Cortex of kidney (tissue), 1 donor: ENCODE results near the gene PCIF1.
"Not testable (repeated sequence)": the region's sequence is repeated elsewhere in the genome, so short reads cannot be mapped to it uniquely, and the experiment has no call there.

Experiments used
- DNase-seq: peaks from one replicate; lab custom pipeline; 2025; lab: John Stamatoyannopoulos, UW

Gene PCIF1

DNA sequence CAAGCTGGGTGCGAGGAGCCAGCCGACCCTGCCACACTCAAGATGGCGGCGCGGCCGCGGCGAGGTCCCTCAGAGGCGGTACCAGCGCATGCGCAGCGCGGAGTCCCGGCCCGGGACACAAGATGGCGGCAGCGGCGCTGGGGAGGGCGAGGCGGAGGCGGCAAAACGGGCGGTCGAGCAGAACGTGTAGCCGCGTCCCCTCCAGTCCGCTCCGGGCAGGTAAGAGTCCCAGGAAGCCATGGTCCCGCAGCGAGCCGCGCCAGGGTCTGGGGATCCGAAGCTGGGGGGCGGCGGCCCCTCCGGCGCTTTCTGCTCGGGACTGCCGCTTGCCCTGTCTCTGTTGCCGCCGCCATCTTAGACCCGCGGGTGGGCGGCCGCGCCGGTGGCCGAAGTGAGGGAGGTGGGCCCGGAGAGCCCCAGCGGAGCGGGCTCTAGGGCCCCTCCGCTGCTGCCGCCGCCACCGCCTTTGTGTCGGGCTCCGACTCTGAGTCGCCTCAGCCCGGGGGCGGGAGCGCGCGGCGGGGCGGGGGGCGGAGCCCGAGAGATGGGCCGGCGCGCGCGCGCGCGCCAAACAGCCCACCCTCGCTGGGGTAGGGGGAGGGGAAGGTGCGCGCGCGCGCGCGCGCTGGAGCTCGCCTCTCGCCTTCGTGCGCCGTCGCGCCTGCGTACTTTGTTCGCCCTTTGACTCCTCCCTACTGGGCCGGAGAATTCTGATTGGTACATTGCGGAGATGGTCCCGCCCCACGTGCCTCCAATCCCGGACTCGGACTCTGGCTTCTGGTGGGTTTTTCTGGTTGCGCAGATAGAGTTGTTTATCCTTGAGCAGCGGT, at the start of gene PCIF1:
TSS of gene PCIF1 (plus strand) at position 98 of the 830 bp plus-strand sequence. CDS start 4,317 bp downstream, outside the sequence.
- peak; percentile 91 for DNase-seq

DNA sequence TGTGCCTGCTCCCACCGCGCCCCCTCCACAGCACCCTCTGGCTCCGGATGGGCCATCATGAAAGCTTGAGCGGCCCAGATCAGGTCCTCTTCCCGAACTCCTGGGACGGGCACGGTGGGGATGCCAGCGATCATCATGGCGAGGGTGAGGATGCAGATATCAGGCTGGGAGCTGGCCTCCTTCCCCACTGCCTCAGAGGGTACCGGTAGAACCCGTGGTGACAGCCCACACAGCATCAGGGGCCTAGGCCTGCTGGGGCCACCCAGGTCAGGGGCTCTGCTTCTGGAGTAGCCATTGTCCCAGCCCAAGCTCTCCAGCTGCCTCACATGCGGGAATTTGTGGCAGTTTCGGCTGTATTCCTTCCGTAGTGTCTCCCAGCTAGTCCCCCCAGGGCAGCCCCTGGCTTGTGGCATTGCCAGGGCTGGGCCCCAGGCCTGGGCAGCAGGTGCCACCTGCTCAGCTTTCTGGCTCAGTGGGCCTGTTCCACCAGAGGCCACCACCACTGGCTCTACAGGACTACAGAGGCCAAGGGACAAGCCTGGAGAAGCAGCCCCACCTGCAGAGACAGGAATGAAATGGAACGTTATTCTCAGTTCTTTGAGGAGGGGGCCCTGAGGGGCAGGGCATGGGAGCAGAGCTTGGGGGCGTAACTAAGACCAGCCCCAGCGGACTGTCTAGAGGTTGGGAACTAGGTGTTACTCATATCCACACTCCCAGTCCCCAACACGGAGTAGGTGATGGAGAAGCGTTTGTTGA, 47.7 kb upstream of the PCIF1 start:
- no peak for DNase-seq

DNA sequence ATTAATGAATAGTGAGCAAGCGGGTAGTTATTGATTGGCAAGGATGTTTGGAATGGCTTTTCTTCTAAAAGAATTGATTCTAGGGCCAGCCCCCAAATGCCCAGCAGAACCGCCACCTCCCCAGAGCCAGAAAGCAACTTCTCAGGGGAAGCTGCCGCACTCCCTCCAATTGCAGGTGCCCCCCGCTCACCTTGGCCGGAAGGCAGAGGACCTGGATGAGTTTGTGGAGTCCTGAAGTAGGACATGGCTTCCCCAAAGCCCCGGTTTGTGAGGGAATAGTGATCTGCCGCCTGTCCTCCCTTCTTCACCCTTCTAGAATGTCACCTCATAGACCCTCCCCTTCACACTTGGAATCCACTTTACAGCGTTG, 47.2 kb upstream of the PCIF1 start, which contains the start of gene SPATA25:
TSS of gene SPATA25 (minus strand) at position 277 of the 370 bp plus-strand sequence. CDS start at position 245, 32 bp downstream.
- DNase-seq: no peak

DNA sequence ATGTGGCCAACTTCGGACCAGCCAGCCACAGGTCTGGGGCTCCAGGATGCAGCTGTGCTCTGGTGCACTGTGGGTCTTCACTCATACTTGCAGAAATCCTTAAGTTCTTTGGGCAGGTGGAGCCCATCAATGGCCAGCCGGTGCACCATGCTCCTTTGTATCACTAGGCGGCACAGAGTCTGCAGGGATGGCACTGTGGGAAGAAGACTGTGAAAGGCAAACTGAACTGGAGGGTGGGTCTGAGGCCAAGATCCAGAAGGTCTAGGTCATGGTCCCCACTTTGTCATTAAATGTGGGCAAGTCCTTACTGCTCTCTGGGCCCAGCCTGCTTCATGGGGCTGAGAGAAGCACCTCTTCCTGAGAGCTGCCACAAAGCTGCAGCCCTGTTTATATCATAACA, 45.8 kb upstream of the PCIF1 start:
- no peak for DNase-seq

DNA sequence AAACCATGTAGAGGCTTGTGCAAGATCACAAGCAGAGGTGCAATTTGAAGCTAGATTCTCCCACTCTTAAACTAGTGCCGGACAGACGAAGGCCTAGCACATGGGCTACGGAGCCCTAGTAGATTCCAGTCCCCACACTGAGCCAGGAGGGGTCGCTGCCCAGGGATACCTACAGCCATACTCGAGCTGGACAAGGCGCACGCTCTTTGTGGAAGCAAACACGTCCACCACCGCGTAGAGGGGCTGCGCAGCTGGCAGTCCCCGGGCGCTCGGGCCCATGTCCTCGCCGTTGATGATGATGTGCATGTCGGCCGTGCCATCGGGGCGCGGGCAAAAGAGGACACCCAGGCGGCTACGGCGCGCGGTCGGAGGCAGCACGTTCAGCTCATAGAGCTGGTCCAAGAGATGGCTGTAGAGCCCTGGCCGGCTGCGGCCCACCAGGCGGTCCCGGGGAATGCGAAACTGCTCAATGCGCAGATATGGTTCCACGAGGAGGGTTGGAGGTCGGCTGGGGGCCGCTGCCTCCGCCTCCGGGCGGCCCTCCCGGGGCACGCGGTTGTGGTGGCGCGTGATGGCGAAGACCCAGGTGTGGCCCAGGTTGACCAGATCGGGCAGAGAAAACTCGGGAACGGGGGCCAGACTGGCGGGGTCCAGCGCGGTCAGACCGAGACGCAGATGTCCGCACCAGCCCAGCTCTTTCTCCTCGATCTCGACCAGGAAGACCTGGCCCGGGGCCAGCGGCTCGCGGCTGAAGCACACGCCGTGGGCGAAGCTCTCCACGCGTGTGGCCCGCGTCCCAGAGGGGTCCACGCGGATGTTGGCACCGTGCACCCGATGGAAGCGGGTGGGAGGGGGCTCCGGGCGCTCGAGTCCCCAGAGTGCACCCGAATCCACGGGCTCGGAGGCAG, 44.2 kb upstream of the PCIF1 start:
- DNase-seq: no peak

DNA sequence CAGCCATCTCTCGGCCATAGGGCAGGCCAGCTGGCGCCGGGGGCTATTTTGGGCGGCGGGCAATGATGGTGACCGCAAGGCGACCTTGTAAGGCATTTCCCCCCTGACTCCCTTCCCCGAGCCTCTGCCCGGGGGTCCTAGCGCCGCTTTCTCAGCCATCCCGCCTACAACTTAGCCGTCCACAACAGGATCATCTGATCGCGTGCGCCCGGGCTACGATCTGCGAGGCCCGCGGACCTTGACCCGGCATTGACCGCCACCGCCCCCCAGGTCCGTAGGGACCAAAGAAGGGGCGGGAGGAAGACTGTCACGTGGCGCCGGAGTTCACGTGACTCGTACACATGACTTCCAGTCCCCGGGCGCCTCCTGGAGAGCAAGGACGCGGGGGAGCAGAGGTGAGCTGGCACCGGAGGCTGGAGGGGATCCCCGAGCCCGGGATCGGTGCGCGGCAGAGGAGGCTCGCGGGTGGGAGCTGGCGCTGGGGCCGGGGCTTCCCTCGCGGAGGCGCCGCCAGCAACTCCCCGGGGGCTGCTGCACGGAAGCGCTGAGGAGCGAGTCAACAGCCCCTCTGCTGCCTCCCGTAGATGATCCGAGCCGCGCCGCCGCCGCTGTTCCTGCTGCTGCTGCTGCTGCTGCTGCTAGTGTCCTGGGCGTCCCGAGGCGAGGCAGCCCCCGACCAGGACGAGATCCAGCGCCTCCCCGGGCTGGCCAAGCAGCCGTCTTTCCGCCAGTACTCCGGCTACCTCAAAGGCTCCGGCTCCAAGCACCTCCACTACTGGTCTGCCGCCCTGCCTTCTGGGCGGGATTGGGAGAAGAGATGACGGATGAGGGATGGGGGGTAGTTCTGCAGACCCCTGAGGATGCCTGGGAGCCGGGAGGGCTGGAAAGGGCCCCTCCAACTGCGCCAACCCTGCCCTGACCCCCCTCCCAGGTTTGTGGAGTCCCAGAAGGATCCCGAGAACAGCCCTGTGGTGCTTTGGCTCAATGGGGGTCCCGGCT, 43.2 kb upstream of the PCIF1 start, which contains the start of the genes CTSA and NEURL2:
TSS of gene CTSA (plus strand) at position 351 of the 999 bp plus-strand sequence. CDS start at position 585, 234 bp downstream.
TSS of gene NEURL2 (minus strand) at position 224 of the 999 bp plus-strand sequence. CDS start at position 7, 217 bp downstream.
- peak; percentile 29 for DNase-seq

DNA sequence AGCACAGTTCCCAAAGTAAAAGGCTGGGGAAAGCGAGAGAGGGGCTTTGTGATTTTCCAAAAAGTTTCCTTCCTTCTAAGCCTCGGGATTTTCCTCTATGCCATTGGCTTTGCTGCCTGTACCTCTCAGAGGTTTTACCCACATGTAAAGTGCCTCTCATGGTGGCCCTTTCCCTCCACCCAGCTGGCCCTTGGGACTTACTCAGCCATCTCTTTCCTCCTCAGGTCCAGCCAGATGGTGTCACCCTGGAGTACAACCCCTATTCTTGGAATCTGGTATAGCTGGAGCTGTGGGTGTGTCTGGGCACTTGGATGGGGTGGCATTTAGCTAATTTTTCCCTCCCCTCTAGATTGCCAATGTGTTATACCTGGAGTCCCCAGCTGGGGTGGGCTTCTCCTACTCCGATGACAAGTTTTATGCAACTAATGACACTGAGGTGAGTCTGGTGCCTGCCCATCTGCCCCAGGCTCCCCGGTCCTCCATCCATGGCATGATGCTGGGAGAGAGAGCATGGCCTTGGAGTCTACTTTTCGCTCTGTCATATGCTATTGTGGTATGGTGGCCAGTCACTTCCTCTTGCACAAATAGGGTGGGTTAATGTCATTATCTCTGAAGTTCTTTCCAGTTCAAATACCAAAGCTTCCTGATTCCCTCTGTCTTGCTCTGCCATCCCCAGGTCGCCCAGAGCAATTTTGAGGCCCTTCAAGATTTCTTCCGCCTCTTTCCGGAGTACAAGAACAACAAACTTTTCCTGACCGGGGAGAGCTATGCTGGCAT, 42.2 kb upstream of the PCIF1 start:
- DNase-seq: no peak

DNA sequence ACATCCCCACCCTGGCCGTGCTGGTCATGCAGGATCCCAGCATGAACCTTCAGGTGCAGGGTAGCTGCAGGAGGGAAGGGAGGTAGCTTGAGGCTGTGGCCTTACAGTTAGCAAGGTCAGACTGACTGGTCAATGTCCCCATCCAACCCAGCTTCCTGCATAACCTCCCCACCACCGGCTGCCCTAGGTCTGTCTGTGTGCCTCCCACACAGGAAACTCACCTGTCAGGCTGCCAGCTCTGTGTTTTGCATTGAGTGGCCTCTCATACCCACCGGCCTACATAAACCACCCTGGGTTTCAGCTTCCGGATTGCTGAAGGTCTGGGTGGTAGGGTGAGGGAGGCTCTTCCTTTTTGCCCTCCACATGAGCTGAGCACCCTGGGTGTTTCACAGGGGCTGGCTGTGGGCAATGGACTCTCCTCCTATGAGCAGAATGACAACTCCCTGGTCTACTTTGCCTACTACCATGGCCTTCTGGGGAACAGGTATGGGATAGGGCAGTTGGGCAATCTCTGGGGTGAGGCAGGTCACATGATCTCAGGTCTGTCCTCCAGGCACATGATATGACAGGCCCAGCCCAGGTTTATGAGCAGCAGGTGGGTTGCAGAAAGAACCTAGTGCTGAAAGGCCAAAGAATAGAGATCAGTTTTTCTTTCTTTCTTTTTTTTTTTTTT, 41.5 kb upstream of the PCIF1 start:
- no peak for DNase-seq

DNA sequence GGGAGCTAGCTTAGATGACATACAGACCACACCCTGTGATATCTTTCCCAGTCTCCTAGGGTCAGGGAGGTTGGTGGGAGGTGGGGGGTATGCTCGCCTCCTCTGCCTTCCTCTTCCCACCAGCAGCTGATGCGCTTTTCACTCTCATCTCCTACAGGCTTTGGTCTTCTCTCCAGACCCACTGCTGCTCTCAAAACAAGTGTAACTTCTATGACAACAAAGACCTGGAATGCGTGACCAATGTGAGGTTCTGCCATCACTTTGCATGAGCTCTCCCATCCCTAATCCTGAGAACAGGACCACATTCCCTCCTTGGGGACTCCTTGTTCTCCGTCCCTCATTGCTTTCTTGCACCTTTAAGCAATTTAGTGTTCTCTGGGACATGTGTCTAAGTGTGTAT, 40.7 kb upstream of the PCIF1 start:
- DNase-seq: no peak

DNA sequence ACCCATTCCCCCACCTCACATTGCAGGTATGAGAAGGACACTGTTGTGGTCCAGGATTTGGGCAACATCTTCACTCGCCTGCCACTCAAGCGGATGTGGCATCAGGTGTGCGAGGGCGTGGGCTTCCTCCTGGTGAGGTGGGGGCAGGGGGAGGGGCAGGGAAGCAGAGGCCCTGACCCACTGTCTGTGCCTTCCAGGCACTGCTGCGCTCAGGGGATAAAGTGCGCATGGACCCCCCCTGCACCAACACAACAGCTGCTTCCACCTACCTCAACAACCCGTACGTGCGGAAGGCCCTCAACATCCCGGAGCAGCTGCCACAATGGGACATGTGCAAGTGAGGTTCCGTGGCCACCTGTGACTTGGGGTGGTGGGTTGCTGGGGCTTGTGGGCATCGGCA, 39.7 kb upstream of the PCIF1 start:
- no peak for DNase-seq

DNA sequence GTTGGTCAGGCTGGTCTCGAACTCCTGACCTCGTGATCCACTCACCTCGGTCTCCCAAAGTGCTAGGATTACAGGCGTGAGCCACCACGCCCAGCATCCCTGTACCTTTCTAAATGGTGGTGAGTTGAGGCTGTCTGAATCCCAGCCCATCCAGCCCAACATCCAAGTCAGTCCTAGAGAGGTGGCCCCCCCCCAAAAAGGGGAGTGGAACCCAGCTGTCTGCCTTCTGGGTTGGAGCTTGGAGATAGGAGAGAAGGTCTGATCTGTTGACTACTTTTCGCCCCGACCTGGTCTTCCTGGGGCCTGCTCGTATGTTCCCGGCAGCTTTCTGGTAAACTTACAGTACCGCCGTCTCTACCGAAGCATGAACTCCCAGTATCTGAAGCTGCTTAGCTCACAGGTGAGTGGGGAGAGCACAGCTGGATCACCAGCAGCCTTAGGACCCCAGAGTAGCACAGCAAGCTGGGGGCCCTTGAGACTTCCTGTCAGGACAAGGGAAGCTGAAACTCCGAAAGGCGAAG, 37.8 kb upstream of the PCIF1 start:
- no peak for DNase-seq

DNA sequence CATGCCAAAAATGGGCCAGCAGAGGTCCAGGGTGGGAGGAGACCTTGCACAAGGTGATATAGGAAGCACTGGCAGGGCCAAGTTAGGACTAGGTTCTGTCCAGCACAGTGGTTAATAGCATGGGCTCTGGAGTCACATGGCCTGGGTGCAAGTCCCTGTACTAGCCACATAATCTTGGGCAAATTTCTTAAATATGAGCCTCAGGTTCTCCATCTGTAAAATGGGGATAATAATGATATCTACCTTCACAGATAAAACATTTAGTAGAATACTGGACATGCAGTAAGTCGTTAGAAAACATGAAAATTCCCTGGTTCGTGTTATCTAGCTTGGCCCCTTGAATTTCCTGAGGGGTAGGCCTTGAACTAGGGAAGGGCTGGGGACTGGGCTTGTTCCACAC, 37.2 kb upstream of the PCIF1 start:
- DNase-seq: no peak

DNA sequence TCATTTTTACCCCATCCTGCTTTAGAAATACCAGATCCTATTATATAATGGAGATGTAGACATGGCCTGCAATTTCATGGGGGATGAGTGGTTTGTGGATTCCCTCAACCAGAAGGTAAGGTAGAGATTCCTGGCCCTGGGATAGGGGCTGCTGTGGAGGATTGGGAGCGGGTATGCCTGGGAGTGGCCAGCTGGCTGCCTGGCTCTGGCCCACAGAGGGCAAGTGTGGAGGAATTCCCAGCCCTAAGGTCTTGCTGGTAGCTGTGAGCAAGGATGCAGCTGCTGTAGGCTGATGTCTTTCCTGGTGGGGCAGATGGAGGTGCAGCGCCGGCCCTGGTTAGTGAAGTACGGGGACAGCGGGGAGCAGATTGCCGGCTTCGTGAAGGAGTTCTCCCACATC, 36.8 kb upstream of the PCIF1 start:
- DNase-seq: no peak

DNA sequence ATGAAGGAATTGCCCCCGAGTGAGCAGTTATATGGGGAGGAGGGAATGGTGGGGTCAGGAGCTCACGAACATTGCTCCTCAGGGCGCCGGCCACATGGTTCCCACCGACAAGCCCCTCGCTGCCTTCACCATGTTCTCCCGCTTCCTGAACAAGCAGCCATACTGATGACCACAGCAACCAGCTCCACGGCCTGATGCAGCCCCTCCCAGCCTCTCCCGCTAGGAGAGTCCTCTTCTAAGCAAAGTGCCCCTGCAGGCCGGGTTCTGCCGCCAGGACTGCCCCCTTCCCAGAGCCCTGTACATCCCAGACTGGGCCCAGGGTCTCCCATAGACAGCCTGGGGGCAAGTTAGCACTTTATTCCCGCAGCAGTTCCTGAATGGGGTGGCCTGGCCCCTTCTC, 36.2 kb upstream of the PCIF1 start:
- no peak for DNase-seq

DNA sequence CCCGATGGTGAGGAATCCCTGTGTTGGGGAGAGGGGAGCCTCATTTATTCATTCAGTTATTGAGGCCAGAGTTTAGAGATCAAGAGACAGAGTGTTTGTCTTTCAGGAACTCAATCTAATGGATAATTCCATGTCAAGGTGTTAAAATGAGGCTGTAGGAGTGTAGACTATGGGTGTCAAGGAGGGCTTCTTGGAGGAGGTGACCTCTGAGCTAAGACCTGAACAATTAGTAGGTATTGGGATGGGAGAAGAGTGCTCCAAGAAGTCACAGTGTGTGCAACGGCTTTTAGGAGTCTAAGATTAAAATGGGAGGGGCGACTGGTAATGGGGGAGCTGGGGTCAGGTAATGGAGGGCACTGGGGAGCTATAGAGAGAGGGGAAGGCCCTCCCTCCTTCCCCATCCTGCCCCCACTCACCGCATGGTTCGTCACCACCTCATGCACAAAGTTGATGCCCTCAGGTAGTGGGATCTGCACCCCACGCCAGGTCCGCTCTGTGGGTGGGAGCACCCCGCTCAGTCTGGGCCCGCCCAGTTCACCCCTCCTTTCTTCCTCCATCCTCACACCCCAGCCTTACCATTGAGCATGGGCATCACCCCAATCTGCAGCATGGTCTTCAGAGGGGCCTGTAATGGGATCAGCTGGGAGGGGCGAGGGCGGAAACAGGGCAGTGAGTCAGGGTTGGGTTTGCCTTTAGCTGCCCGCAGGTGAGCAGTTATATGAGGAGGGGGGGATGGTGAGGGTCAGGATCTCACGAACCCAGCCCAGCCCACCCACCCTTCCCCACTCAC, 35.2 kb upstream of the PCIF1 start:
- DNase-seq: no peak

DNA sequence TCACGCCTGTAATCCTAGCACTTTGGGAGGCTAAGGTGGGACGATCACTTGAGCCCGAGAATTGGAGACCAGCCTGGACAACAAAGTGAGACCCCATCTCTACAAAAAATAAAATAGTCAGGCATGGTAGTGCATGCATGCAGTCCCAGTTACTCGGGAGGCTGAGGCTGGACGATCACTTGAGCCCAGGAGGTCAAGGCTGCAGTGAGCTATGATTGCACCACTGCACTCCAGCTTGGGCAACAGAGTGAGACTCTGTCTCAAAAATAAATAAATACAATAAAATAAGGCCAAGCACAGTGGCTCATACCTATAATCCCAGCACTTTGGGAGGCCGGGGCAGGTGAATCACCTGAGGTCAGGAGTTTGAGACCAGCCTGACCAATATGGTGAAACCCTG, 33.2 kb upstream of the PCIF1 start:
- DNase-seq: not testable (repeated sequence)

DNA sequence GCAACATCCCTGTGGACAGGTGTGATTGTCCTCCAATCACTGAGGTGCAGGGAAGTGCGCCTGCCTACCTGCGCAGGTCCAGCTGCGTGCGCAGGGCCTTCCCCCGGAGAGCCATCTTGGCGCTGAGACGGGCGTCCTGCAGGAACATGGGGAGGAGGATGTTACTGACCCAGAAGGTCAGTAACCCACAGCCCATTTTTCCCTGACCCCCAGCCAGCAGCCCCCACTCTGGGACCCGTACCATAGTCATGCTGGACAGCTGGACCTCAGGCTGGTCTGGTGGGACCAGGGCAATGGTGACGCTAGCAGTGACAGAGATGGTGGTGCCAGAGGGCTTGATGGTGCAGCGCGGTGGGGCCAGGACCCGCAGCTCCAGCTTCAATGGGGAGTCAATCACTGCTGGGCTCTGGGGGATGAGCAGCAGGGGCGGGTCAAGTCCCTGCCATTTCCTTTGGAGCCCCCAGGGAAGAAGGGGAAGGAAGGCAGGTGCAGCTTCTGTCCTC, 32.2 kb upstream of the PCIF1 start:
- no peak for DNase-seq
